HG02678 (cell line): ENCODE measurements around the gene MLYCD.

Source experiments
- ATAC-seq: cut with Tn5 transposase; IDR thresholded peaks from one replicate; pipeline ENCODE4 v1.9.1; 2021; ENCODE audit warnings: mild to moderate bottlenecking, moderate library complexity; ENCODE audit not compliant: unreplicated experiment

MLYCD gene

DNA sequence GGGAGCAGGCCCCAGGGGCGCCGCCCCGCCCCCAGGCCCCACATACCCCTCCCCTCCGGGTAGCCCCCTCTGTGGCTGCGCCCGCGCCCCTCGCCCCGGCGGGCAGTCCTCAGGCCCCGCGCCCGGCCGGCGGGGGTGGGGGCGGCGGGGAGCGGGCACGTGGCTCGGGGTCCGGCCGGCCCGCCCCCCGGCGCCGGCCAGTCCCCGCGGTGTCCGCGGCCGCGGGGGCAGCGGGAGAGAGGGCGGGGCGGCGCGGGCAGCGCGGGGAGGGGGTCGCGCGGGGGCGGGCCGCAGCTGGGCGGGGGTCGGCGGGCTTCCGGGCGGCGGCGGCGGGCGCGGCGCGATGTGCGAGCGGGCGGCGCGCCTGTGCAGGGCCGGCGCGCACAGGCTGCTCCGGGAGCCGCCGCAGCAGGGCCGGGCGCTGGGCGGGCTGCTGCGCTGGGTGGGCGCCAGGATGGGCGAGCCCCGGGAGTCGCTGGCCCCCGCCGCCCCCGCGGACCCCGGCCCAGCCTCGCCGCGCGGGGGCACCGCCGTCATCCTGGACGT lies 69.5 kb downstream of the MLYCD start:
- ATAC-seq = no peak

GRCh38 chr16:83968891-83969649 lies 70.2 kb downstream of the MLYCD start:
- ATAC-seq = no peak

- no peak for ATAC-seq
Measured at GRCh38 chr16:83969771-83970429, 71.0 kb downstream of the MLYCD start.

GRCh38 chr16:83970430-83970815 lies 71.5 kb downstream of the MLYCD start:
- no peak for ATAC-seq

- ATAC-seq = no peak
Measured at GRCh38 chr16:83971165-83972130, 72.5 kb downstream of the MLYCD start.

GRCh38 chr16:83972256-83973008 lies 73.5 kb downstream of the MLYCD start:
- no peak for ATAC-seq

- no peak for ATAC-seq
Measured at GRCh38 chr16:83973077-83973476, 74.2 kb downstream of the MLYCD start.

DNA sequence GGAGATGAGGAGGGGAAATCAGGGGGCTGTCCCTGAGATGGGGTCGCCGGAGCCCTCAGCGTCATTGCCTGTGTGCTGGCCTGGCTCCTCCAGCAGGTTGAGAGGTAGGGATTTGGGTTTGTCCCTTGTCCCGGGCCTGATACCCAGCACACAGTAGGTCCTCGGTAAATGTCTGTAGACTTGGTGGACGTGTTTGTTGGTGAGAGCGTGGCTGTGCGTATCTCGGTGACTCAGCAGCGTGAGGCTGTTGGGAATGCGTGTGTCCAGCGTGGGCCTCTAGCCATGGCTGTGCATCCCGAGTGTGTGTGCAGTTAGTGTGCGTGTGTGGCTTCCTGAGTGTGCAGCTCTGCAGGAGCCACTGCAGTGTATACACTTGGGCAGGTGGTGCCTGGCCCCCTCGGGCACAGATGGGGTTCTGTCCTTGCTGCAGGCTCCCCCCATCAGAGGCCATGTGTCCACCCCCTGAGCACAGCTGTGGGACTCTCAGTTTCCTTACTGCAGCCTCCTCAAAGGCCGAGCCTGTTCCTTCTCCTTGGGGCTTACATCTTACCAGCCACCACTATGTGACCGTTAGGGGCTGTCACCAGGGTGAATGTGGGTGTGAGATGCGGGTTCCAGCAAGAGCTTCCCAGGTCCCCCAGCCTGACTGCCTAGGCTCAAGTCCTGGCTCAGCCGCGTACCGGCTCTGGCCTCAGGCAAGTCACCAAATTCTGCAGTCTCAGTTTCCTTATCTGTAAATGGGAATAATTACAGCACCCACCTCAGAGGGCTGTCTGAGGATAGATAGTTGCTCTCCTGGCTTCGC lies 74.9 kb downstream of the MLYCD start:
- no peak for ATAC-seq

GRCh38 chr16:83974475-83974874 lies 75.6 kb downstream of the MLYCD start:
- ATAC-seq = no peak

- ATAC-seq = no peak
Measured at GRCh38 chr16:83975590-83976260, 76.8 kb downstream of the MLYCD start.
